Hepatocyte (in vitro differentiated cells): ENCODE data around the gene FASN. TPM values are rescaled to one million over a fixed set of nuclear protein-coding genes. Genes with fewer than 3 reads are reported as not detected.

ENCODE experiments used
- DNase-seq: peaks from one replicate; pipeline ENCODE4 v3.0.0-alpha.2; 2016; ENCODE audit warnings: low spot score
- H2AFZ ChIP-seq: fragments of 200-600 bp; sonication (generic); 2 replicates; pipeline ENCODE4 v1.6.0; 2016; ENCODE audit warnings: antibody characterized with exemption, mild to moderate bottlenecking
- H3K27ac ChIP-seq: fragments of 200-600 bp; sonication (generic); 2 replicates; pipeline ENCODE4 v1.5.1; 2016; ENCODE audit warnings: mild to moderate bottlenecking
- H3K27me3 ChIP-seq: fragments of 200-600 bp; sonication (generic); 2 replicates; pipeline ENCODE4 v1.6.1; 2016
- H3K36me3 ChIP-seq: fragments of 200-600 bp; sonication (generic); replicated peaks from 2 replicates; pipeline ENCODE4 v1.5.1; 2016; ENCODE audit warnings: low read depth; ENCODE audit not compliant: insufficient read depth
- H3K4me1 ChIP-seq: fragments of 200-600 bp; sonication (generic); 2 replicates; pipeline ENCODE4 v1.5.1; 2016; ENCODE audit warnings: mild to moderate bottlenecking, moderate library complexity; ENCODE audit not compliant: insufficient read depth
- H3K4me2 ChIP-seq: fragments of 200-600 bp; sonication (generic); 2 replicates; pipeline ENCODE4 v1.6.0; 2016
- H3K4me3 ChIP-seq: fragments of 200-600 bp; sonication (generic); 2 replicates; pipeline ENCODE4 v1.5.1; 2016; ENCODE audit warnings: mild to moderate bottlenecking
- H3K79me2 ChIP-seq: fragments of 200-600 bp; sonication (generic); 2 replicates; pipeline ENCODE4 v1.6.0; 2017; ENCODE audit warnings: mild to moderate bottlenecking
- H3K9me2 ChIP-seq: fragments of 200-600 bp; sonication (generic); replicated peaks from 2 replicates; pipeline ENCODE4 v1.6.0; 2017; ENCODE audit warnings: mild to moderate bottlenecking; ENCODE audit not compliant: insufficient read depth
- H3K9me3 ChIP-seq: fragments of 200-600 bp; sonication (generic); 2 replicates; pipeline ENCODE4 v1.5.1; 2016; ENCODE audit warnings: low read depth, mild to moderate bottlenecking
- H4K20me1 ChIP-seq: fragments of 200-600 bp; sonication (generic); 2 replicates; pipeline ENCODE4 v1.6.0; 2016; ENCODE audit warnings: mild to moderate bottlenecking; ENCODE audit not compliant: insufficient read depth, poor library complexity, severe bottlenecking
- CTCF ChIP-seq: fragments of 200-600 bp; sonication (generic); IDR thresholded peaks from 2 replicates; pipeline ENCODE4 v1.5.1; 2016; ENCODE audit warnings: antibody characterized with exemption, mild to moderate bottlenecking; ENCODE audit not compliant: poor library complexity
- EZH2 ChIP-seq: fragments of 200-600 bp; sonication (generic); IDR thresholded peaks from 2 replicates; pipeline ENCODE4 v1.6.1; 2016; ENCODE audit warnings: antibody characterized with exemption, mild to moderate bottlenecking, borderline replicate concordance
- EZH2phosphoT487 ChIP-seq: fragments of 200-600 bp; sonication (generic); IDR thresholded peaks from one replicate; pipeline ENCODE4 v1.6.1; 2018; ENCODE audit warnings: antibody characterized with exemption, mild to moderate bottlenecking, low read depth, moderate library complexity; ENCODE audit not compliant: unreplicated experiment, severe bottlenecking
- WGBS: methylation state at CpG from one replicate; pipeline ENCODE4 v1.1.6; 2016; ENCODE audit warnings: low lambda C conversion rate; ENCODE audit errors: missing lambda C conversion rate; 5-methylcytosine and 5-hydroxymethylcytosine counted together
- polyA plus RNA-seq: library from polyadenylated mRNA; unstranded; fragments of >200 nt; fragmentation: Nextera tagmentation; extraction: Ambion mirVana; gene quantifications from 2 replicates; pipeline ENCODE4 v1.2.1, GENCODE V29; 2016
- total RNA-seq: library from RNA; depleted of rRNA; stranded (reverse); fragments of >200 nt; gene quantifications from 2 replicates; pipeline ENCODE4 v1.2.3, GENCODE V29; 2014

FASN gene
- total and polyA plus RNA-seq, 2 experiments from 2014 or later: 77.6 to 118 TPM

- TF ChIP-seq EZH2: no peak
- no peak for TF ChIP-seq EZH2phosphoT487
- TF ChIP-seq CTCF: no peak
- Histone ChIP-seq H3K9me3 (no peaks in the 10 kb centered on the region), H3K36me3 (no peaks in the 10 kb centered on the region), H3K27ac (no peak overlapping the region), H3K79me2 (peaks cover 17% of the 10 kb centered on the region), H3K9me2 (no peaks in the 10 kb centered on the region), H3K4me1 (peaks cover 12% of the 10 kb centered on the region), H3K4me3 (no peak overlapping the region), H3K4me2 (peak overlapping the region; percentile 97), H3K27me3 (no peaks in the 10 kb centered on the region), H2AFZ (no peak overlapping the region), H4K20me1 (no peaks in the 10 kb centered on the region)
- no peak for DNase-seq
- 90% methylated on average over 20 of the region's 20 CpGs for WGBS
Observed at GRCh38 chr17:82063424-82064415, 34.3 kb downstream of the FASN start.

GRCh38 chr17:82062984-82063368 is 35.1 kb downstream of the FASN start:
- Histone ChIP-seq H3K4me2 (no peak overlapping the region), H3K9me3 (no peaks in the 10 kb centered on the region), H3K9me2 (no peaks in the 10 kb centered on the region), H3K79me2 (peaks cover 17% of the 10 kb centered on the region), H3K4me1 (peaks cover 12% of the 10 kb centered on the region), H3K27ac (no peak overlapping the region), H4K20me1 (no peaks in the 10 kb centered on the region), H3K27me3 (no peaks in the 10 kb centered on the region), H3K36me3 (no peaks in the 10 kb centered on the region), H2AFZ (no peak overlapping the region), H3K4me3 (no peak overlapping the region)
- WGBS: 95% methylated on average over 9 of the region's 9 CpGs
- no peak for DNase-seq
- TF ChIP-seq EZH2phosphoT487 (no peak), CTCF (no peak), EZH2 (no peak)

- H3K36me3 ChIP-seq: no peaks in the 10 kb centered on the region
- H3K27me3 ChIP-seq: no peaks in the 10 kb centered on the region
- peaks cover 12% of the 10 kb centered on the region for H3K4me1 ChIP-seq
- H3K9me3 ChIP-seq: no peaks in the 10 kb centered on the region
- no peak overlapping the region for H2AFZ ChIP-seq
- H4K20me1 ChIP-seq: no peaks in the 10 kb centered on the region
- H3K9me2 ChIP-seq: no peaks in the 10 kb centered on the region
- no peak overlapping the region for H3K4me3 ChIP-seq
- DNase-seq: no peak
- H3K4me2 ChIP-seq: no peak overlapping the region
- no peak overlapping the region for H3K27ac ChIP-seq
- 94% methylated on average over 24 of the region's 24 CpGs for WGBS
- no peak for TF ChIP-seq EZH2phosphoT487
- TF ChIP-seq EZH2: no peak
- no peak for TF ChIP-seq CTCF
- H3K79me2 ChIP-seq: peaks cover 17% of the 10 kb centered on the region
Observed at GRCh38 chr17:82062076-82062983, 35.7 kb downstream of the FASN start.
